Tibial artery (tissue), 4 donors: ENCODE results near the gene MAPRE2.

ENCODE experiments used
- DNase-seq, 2 donors: peaks; one replicate each; pipeline ENCODE4 v3.0.0-alpha.2; 2019
- H3K27ac ChIP-seq, 2 donors: fragments of 200-600 bp; sonication (generic) in 1 of 2; 1 replicate in 1 of 2; 2 replicates in 1 of 2; pipeline ENCODE4 v1.5.1; 2018 to 2019; ENCODE audit warnings: mild to moderate bottlenecking in 1 of 2
- H3K27me3 ChIP-seq, 2 donors: fragments of 200-600 bp; sonication (generic) in 1 of 2; one replicate each; pipeline versions ENCODE4 v1.5.1 to v1.6.0; 2016 to 2019
- H3K36me3 ChIP-seq, 3 donors: fragments of 200-600 bp; sonication (generic) in 2 of 3; one replicate each; pipeline ENCODE4 v1.5.1; 2016 to 2019; ENCODE audit warnings: mild to moderate bottlenecking in 2 of 3
- H3K4me1 ChIP-seq, 4 donors: fragments of 200-600 bp; sonication (generic) in 2 of 4; 1 replicate in 3 of 4; 2 replicates in 1 of 4; pipeline ENCODE4 v1.5.1; 2016 to 2019
- H3K4me3 ChIP-seq, 2 donors: fragments of 200-600 bp; sonication (generic) in 1 of 2; 1 replicate in 1 of 2; 2 replicates in 1 of 2; pipeline ENCODE4 v1.5.1; 2018 to 2019; ENCODE audit warnings: mild to moderate bottlenecking in 2 of 2
- H3K9me3 ChIP-seq, 3 donors: fragments of 200-600 bp; sonication (generic) in 1 of 3; one replicate each; pipeline ENCODE4 v1.5.1; 2016 to 2019
- intact Hi-C: fragments of 100-400 bp; cut with DNase I; formaldehyde crosslinking; loops from one replicate; pipeline ENCODE4 v1.15.0; 2023; ENCODE audit warnings: low total_unique reads
- TF ChIP-seq, protein P1 (sequence below), 2 experiments: fragments of 200-600 bp in 1 of 2; fragments of 450-650 bp in 1 of 2; IDR thresholded peaks; one replicate each; pipeline ENCODE4 v1.5.1; 2017 to 2019; ENCODE audit warnings: antibody characterized with exemption in 2 of 2, mild to moderate bottlenecking in 1 of 2, moderate library complexity in 1 of 2

The MAPRE2 gene

GRCh38 chr18:35026407-35027061 is 14.7 kb upstream of the MAPRE2 start:
- Histone ChIP-seq H3K4me3 (no peak overlapping the region), H3K27me3 (no peaks in the 10 kb centered on the region), H3K4me1 (peaks cover 0 to 48% (median 9%) of the 10 kb centered on the region in 4 donors), H3K27ac (peak overlapping the region in 1 of 2 donors; percentile 54), H3K36me3 (no peaks in the 10 kb centered on the region), H3K9me3 (no peaks in the 10 kb centered on the region)
- TF ChIP-seq, protein P1, sequence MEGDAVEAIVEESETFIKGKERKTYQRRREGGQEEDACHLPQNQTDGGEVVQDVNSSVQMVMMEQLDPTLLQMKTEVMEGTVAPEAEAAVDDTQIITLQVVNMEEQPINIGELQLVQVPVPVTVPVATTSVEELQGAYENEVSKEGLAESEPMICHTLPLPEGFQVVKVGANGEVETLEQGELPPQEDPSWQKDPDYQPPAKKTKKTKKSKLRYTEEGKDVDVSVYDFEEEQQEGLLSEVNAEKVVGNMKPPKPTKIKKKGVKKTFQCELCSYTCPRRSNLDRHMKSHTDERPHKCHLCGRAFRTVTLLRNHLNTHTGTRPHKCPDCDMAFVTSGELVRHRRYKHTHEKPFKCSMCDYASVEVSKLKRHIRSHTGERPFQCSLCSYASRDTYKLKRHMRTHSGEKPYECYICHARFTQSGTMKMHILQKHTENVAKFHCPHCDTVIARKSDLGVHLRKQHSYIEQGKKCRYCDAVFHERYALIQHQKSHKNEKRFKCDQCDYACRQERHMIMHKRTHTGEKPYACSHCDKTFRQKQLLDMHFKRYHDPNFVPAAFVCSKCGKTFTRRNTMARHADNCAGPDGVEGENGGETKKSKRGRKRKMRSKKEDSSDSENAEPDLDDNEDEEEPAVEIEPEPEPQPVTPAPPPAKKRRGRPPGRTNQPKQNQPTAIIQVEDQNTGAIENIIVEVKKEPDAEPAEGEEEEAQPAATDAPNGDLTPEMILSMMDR (IDR thresholded peaks at IDR 0.05) = no peak
- DNase-seq = no peak
- intact Hi-C loops = no loop called here

GRCh38 chr18:35027206-35027605 is 14.0 kb upstream of the MAPRE2 start:
- H3K27ac ChIP-seq = no peak overlapping the region
- intact Hi-C loops = no loop called here
- no peaks in the 10 kb centered on the region for H3K36me3 ChIP-seq
- TF ChIP-seq, protein P1 (IDR thresholded peaks at IDR 0.05) = no peak
- DNase-seq = no peak
- no peaks in the 10 kb centered on the region for H3K27me3 ChIP-seq
- peaks cover 0 to 48% (median 9%) of the 10 kb centered on the region in 4 donors for H3K4me1 ChIP-seq
- H3K4me3 ChIP-seq = no peak overlapping the region
- no peaks in the 10 kb centered on the region for H3K9me3 ChIP-seq

- TF ChIP-seq, protein P1 (IDR thresholded peaks at IDR 0.05) = no peak
- no peak overlapping the region for H3K27ac ChIP-seq
- H3K36me3 ChIP-seq = no peaks in the 10 kb centered on the region
- H3K4me1 ChIP-seq = peaks cover 0 to 48% (median 9%) of the 10 kb centered on the region in 4 donors
- no peaks in the 10 kb centered on the region for H3K9me3 ChIP-seq
- H3K27me3 ChIP-seq = no peaks in the 10 kb centered on the region
- DNase-seq = no peak
- H3K4me3 ChIP-seq = no peak overlapping the region
- intact Hi-C loops = no loop called here
Observed at GRCh38 chr18:35028536-35028935, 12.7 kb upstream of the MAPRE2 start.

GRCh38 chr18:35029103-35029502 is 12.1 kb upstream of the MAPRE2 start:
- Histone ChIP-seq H3K4me3 (peak overlapping the region in 1 of 2 donors; percentile 14), H3K9me3 (no peaks in the 10 kb centered on the region), H3K36me3 (no peaks in the 10 kb centered on the region), H3K27me3 (no peaks in the 10 kb centered on the region), H3K4me1 (peaks cover 0 to 48% (median 9%) of the 10 kb centered on the region in 4 donors), H3K27ac (peak overlapping the region in 1 of 2 donors; percentile 8)
- TF ChIP-seq, protein P1 (IDR thresholded peaks at IDR 0.05) = no peak
- intact Hi-C loops = no loop called here
- DNase-seq = no peak

GRCh38 chr18:35029770-35030169 is 11.4 kb upstream of the MAPRE2 start:
- Histone ChIP-seq H3K9me3 (no peaks in the 10 kb centered on the region), H3K27me3 (no peaks in the 10 kb centered on the region), H3K4me3 (peak overlapping the region; percentile 14 to 37), H3K36me3 (no peaks in the 10 kb centered on the region), H3K4me1 (peaks cover 0 to 45% (median 9%) of the 10 kb centered on the region in 4 donors), H3K27ac (peak overlapping the region in 1 of 2 donors; percentile 8)
- no peak for DNase-seq
- intact Hi-C loops = no loop called here
- TF ChIP-seq, protein P1 (IDR thresholded peaks at IDR 0.05) = peak in 1 of 2 experiments; percentile 17
